Stimulated activated naive CD8-positive, alpha-beta T cell treated with anti-CD3 and anti-CD28 coated beads, Interleukin-15, Interleukin-2, amounts not matched to agents 100 U/mL and 50 U/mL, for 24 hours (primary cell): ENCODE results near the gene ULBP1.
"Not testable (repeated sequence)": the region's sequence is repeated elsewhere in the genome, so short reads cannot be mapped to it uniquely, and the experiment has no call there.

ENCODE experiments used
- ATAC-seq: fragments of 150-1000 bp; cut with Tn5 transposase; one replicate; pipeline ENCODE4 v1.10.0; 2021
- DNase-seq: peaks from one replicate; pipeline ENCODE4 v3.0.0; 2021

ULBP1 gene

GRCh38 chr6:149953934-149954327 is 9.8 kb upstream of the ULBP1 start:
- DNase-seq = not testable (repeated sequence)
- peak; percentile 87 for ATAC-seq

DNA sequence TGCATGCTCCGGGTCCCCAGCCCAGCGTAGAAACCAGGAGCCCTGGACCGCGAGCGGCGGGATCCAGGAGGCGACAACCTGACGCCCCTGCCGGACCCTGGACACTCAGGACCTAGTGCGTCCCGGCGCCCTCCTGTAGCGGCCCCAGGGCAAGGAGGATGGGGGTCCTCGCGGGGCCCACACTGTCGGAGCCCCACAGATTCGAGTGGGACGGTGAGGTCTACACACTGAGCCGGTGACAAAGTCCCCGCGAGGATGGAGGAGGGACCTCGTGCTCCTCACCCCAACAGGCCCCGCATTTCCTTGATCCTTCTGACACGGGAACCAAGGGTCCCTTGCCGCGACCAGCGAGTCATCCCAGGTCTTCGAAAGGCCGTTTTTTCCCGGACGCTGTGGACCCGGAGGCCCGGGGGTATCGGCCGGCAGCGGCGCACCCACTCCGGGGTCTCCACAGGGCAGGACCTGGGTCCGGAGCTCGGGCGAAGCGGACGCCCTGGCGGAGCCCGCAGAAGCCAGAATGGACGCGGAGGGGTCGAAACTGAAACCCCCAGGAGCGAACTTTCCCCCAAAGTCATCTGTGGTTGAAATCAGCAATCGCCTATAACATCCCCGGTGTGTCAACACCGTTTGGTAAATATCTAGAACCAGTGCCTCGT is 9.3 kb upstream of the ULBP1 start:
- ATAC-seq, DNase-seq: not testable (repeated sequence)

- DNase-seq, ATAC-seq: not testable (repeated sequence)
Measured at GRCh38 chr6:149954984-149955653, 8.6 kb upstream of the ULBP1 start.

DNA sequence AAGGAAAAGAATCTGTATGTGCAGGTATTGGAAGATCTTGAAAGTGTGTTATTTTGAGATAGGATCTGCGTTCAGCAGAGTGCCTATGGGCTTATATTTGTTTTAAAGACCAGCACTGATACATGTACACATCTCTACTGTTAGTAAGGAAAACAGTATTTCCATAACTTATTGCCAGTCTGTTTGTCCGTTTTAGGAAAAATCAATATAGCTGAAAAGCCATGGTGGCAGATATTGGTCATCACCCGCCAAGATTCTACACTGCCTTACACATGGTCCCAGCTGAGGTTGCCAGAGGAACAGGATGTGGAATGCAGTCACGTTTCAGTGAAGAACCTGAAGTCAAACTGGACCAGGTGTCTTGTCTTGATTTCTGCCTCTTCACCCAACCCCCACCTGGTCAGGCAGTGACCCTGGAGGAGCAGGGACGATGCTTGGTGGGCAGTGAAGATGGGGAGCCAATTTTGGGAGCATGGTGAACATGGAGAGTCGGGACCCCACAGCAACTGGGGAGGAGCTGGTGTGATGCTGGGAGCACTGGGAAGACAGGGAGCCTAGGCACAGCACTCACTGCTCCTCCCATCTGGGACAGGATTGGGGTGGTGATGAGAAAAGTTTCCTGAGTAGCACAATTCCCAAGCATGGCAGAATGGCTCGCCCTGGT is 8.0 kb upstream of the ULBP1 start:
- not testable (repeated sequence) for DNase-seq, ATAC-seq

DNA sequence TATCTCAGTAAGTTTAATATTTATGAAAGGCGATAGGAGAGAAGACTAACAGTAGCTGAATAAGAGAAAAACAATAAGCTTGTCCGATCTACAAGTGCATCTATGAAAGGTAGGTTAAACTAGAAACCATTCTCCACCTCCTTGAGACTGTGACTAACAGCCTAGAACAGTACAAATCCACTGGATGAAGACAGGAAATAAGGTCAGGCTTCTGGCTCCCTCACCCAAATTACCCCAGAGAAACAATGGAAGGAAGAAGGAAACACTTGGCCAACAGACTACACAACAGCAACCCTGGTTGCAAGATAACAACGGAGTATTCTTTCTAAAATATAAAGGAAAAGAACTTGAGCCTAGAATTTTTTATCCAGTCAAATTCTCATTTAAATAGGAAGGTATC is 5.6 kb upstream of the ULBP1 start:
- not testable (repeated sequence) for DNase-seq, ATAC-seq

DNA sequence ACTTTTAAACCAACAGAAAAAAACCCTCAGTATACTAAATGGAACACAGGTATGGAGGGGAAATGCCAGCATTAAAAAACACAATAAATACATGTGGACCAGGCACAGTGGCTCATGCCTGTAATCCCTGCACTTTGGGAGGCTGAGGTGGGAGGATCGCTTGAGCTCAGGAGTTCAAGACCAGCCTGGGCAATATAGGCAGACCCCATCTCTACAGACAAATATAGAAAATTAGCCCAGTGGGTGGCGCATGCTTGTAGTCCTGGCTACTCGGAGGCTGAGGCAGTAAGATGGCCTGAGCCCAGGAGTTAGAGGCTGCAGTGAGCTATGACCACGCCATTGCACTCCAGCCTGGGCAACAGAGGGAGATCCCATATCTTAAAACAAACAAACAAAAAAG is 3.9 kb upstream of the ULBP1 start:
- ATAC-seq, DNase-seq: not testable (repeated sequence)

GRCh38 chr6:149960488-149960887 is 3.3 kb upstream of the ULBP1 start:
- DNase-seq (no peak), ATAC-seq (no peak)

DNA sequence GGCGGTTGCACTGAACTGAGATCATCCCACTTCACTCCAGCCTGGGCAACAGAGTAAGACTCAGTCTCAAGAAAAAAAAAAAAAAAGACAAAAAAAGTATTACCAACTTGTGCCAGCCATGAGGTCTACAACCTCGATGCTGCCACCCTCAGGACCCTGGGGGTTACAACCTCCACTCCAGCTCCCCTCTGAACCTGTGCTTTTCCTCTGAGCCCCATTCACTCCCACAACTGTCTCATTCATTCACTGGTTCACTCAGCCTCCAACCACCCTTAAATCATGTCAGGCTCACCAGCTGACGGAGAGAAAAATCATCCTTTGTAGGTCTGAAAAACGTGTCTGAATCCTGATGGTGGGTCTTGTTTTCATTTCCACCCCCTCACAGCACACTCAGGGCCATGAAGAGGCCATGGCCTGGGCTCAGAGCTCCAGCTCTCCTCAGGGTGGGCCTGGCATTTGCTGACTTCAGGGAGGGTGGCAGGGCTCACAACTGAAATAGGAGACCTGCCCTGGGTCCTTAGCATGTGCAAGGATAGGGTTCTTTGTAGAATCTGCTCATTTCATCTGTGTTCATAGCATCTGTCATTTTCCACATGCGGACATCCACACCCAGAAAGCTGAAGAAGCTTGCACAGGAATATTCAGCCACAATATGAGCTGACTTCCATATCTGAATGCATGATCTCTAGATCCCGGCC is 1.9 kb upstream of the ULBP1 start:
- ATAC-seq = peak; percentile 8
- peak; percentile 49 for DNase-seq

- DNase-seq (no peak), ATAC-seq (peak; percentile 8)
Measured at GRCh38 chr6:149962461-149963211, 1.1 kb upstream of the ULBP1 start.

GRCh38 chr6:149963212-149963461 is 606 bp upstream of the ULBP1 start:
- DNase-seq = peak; percentile 56

DNA sequence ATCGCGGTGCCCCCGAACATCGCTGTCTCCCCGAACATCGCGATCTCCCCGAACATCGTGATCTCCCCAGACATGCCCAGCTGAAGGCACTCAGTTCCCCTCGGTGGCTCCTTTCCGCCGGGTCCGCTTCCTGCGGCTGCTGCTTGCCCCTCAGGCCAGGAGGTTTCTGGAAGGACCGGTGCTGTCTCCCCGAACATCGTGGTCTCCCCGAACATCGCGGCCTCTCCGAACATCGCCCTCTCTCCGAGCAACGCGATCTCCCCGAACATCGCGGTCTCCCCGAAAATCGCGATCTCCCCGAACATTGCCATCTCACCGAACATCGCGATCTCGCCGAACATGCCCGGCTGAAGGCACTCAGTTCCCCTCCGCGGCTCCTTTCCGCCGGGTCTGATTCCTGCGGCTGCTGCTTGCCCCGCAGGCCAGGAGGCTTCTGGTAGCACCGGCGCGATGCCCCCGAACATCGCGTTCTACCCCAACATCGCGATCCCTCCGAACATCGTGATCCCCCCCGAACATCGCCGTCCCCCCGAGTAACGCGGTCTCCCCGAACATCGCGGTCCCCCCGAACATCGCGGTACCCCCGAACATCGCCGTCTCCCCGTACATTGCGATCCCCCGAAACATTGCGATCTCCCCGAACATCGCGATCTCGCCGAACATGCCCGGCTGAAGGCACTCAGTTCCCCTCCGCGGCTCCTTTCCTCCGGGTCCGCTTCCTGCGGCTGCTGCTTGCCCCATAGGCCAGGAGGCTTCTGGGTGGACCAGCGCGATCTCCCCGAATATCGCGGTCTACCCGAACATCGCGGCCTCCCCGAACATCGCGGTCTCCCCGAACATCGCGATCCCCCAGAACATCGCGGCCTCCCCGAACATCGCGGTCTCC is 808 bp downstream of the ULBP1 start:
- DNase-seq (peak; percentile 37), ATAC-seq (no peak)

More at GRCh38 chr6:149963212-149963461, 606 bp upstream of the ULBP1 start:
- peak; percentile 2 for ATAC-seq

- DNase-seq (peak; percentile 39), ATAC-seq (no peak)
Measured at GRCh38 chr6:149965194-149966020, 1.7 kb downstream of the ULBP1 start.

- not testable (repeated sequence) for ATAC-seq, DNase-seq
Measured at GRCh38 chr6:149966319-149966718, 2.6 kb downstream of the ULBP1 start.

DNA sequence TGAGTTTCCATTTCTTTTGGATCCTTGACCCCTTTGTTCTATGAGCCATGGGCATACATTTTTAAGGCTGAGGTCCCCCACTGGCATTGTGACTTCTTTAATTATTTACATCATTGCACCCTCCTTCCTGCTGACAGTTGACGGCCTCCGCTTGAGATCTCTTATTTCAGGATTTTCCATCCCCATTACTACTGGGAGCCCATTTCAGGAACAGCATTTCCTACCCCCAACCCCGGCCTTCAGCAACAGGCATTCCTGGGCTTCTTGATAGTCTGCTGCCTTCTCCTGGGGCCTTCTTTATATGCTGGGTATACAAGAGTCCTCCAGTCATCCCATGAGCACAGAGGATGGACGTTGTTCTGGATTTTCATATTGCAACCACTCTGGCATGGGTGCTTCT is 3.8 kb downstream of the ULBP1 start:
- ATAC-seq = no peak

DNA sequence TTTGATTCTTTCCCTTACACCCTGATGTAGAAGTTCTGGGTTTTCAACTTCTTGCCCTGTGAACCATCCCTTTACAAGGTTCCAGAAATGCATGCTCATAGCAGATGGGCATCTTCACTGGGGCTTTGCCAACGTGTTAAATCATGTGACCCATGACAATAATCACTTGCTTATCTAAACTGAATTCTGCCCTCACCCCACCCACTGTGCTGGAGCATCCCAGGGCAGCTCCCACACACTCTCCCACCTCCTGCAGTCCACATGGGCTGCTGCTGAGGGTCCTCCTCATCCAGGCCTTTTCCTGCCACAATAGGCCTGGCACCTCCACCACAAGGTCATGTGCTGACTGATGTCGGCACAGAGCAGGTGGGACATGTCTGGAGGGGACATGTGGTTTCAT is 4.3 kb downstream of the ULBP1 start:
- ATAC-seq = not testable (repeated sequence)

More for the DNA sequence above, 3.8 kb downstream of the ULBP1 start:
- no peak for DNase-seq

GRCh38 chr6:149968909-149969308 is 5.2 kb downstream of the ULBP1 start:
- not testable (repeated sequence) for DNase-seq, ATAC-seq

More for the DNA sequence above, 4.3 kb downstream of the ULBP1 start:
- DNase-seq = not testable (repeated sequence)

DNA sequence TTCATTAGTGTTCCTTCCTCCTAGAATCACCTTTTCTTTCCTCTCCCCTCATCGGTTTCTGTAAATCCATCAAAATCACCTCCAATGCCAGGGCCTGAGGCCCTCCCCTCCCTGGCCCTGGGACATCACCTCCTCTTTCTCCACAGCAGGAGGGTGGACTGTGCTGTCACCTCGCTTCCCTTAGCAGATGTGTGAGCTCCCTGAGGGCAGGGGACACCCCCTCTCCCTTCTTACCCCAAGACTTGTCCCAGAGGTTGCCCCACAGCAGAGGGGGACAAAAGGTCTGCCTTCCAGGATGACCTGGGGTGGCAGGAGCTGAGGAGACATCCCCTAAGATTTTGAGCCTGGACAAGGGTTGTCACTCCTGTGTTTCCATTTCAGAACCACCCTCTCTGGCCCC is 5.9 kb downstream of the ULBP1 start:
- DNase-seq (no peak), ATAC-seq (no peak)

GRCh38 chr6:149974394-149974793 is 10.7 kb downstream of the ULBP1 start:
- not testable (repeated sequence) for ATAC-seq

GRCh38 chr6:149974825-149975224 is 11.1 kb downstream of the ULBP1 start:
- ATAC-seq (no peak), DNase-seq (no peak)

More at GRCh38 chr6:149974394-149974793, 10.7 kb downstream of the ULBP1 start:
- not testable (repeated sequence) for DNase-seq

DNA sequence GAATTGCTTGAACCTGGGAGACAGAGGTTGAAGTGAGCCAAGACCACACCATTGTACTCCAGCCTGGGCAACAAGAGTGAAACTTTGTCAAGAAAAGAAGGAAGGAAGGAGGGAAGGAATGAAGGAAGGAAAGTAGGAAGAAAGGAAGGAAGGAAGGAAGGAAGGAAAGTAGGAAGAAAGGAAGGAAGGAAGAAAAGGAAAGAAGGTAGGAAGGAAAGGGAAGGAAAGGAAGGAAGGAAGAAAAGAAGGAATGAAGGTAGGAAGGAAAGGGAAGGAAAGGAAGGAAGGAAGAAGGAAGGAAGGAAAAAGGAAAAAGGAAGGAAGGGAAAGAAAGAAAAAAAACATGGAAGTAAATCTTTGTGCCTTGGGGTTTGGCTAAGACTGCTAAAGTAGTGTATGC is 11.7 kb downstream of the ULBP1 start:
- ATAC-seq (no peak), DNase-seq (no peak)
